Stimulated activated naive CD8-positive, alpha-beta T cell treated with anti-CD3 and anti-CD28 coated beads, Interleukin-15, amount 100 ng/mL, for 72 hours (primary cell): ENCODE measurements around the gene LEAP2.

Experiments used
- ATAC-seq: fragments of 150-1000 bp; cut with Tn5 transposase; 2 replicates; pipeline ENCODE4 v1.10.0; 2021; ENCODE audit warnings: mild to moderate bottlenecking, moderate library complexity
- DNase-seq, 2 donors: peaks; one replicate each; pipeline ENCODE4 v3.0.0; 2021 to 2022
- H3K27ac Mint-ChIP-seq, 2 donors: one replicate each; pipeline ENCODE4 v1.8.0; 2022; ENCODE audit warnings: mild to moderate bottlenecking in 2 of 2, mixed read lengths in 2 of 2, moderate library complexity in 2 of 2
- H3K27me3 Mint-ChIP-seq: one replicate; pipeline ENCODE4 v1.8.0; 2022; ENCODE audit warnings: mixed read lengths
- H3K4me1 Mint-ChIP-seq: one replicate; pipeline ENCODE4 v1.8.0; 2022; ENCODE audit warnings: mild to moderate bottlenecking, mixed read lengths
- H3K4me3 Mint-ChIP-seq, 2 donors: one replicate each; pipeline ENCODE4 v1.8.0; 2022; ENCODE audit warnings: mild to moderate bottlenecking in 2 of 2, mixed read lengths in 2 of 2, moderate library complexity in 1 of 2
- H3K9me3 Mint-ChIP-seq, 2 donors: one replicate each; pipeline ENCODE4 v1.8.0; 2022; ENCODE audit warnings: mixed read lengths in 2 of 2

Gene LEAP2

GRCh38 chr5:132873119-132873929, at the start of gene LEAP2:
Gene LEAP2, plus strand, starts transcription at chr5:132873668. Its CDS starts 27 bp downstream, at chr5:132873695.
- Mint-ChIP-seq H3K27ac (peak within 1 kb of the TSS in 1 of 2 donors; percentile 9), H3K4me3 (no peak within 1 kb of the TSS), H3K9me3 (no peaks in the 10 kb centered on the region), H3K27me3 (no peaks in the 10 kb centered on the region), H3K4me1 (peaks cover 14% of the 10 kb centered on the region)
- DNase-seq (no peak), ATAC-seq (no peak)

GRCh38 chr5:132824426-132824825, 49.0 kb upstream of the LEAP2 start:
- ATAC-seq, result no peak
- Mint-ChIP-seq H3K4me1 (peaks cover 60% of the 10 kb centered on the region), H3K27me3 (peaks cover 95% of the 10 kb centered on the region), H3K4me3 (peak overlapping the region; percentile 12 to 50), H3K9me3 (no peaks in the 10 kb centered on the region), H3K27ac (no peak overlapping the region)
- DNase-seq, result no peak

DNA sequence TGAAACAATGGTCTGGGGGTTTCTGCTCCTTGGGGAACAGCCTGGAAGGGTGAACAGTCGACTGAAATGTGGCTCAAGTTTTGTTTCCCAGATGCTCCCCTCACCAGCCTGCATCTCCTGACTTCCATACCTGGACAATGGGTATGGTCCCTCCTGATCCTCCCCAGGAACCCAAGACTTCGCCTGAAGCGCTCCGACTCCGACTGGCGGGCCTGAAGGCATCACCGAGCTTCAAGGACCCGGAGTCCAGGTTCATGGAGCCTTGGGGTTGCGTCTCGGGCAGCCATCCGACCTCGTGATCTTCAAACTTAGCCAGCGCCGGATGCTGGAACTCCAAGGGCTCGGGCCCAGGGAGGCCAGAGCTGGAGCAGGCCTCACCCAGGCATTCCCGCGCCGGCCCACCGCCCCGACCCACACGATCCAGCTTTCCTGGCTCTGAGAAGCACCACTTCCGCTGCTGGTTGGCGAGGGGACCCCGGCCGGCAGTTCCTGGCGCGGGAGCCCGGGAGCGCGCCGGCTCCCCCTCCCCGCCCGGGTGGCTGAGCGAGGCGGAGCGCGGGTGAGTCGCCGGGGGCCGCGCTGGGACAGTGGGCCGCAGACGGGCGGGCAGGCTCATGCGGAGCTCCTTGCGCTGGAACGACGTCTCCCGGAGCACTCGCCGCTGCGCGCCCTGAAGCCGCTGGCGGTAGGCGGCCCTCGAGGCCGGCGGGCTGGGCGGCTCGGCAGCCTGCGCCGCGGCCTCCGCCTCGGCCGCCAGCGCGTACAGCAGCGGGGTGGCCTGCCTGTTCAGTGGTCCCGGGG, 48.2 kb upstream of the LEAP2 start:
- ATAC-seq (peak; percentile 2), DNase-seq (no peak)
- peaks cover 95% of the 10 kb centered on the region for H3K27me3 Mint-ChIP-seq
- no peaks in the 10 kb centered on the region for H3K9me3 Mint-ChIP-seq
- H3K27ac Mint-ChIP-seq, result no peak overlapping the region
- H3K4me3 Mint-ChIP-seq, result peak overlapping the region; percentile 67 to 73
- peaks cover 58% of the 10 kb centered on the region for H3K4me1 Mint-ChIP-seq

DNA sequence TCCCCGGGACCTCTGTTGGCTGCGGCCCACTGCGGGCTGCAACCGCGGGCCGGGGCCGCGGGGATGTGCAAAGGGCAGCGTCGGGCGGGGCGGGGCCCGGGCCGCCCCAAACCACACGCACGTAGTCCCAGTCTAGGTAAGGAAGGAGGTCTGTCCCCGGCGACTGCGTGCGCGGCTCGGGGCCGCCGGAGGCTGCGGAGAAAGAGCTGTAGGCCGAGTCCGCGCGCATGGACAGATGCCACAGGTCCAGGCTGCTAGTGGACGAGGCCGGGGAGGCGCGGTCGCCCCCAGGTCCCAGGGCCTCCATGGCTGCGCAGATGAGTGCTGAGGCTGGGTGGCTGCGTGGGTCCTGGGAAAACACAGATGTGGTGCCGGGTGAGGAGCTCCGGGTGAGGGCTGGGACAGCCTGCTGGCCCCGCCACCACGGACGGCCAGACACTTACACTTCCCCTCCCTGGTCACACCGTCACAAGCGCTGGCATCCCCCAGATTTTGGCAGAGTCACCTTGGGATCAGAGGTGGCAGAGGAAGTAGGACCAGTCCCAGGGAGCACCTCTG, 47.6 kb upstream of the LEAP2 start:
- ATAC-seq, result peak; percentile 48
- no peak overlapping the region for H3K27ac Mint-ChIP-seq
- no peak for DNase-seq
- H3K9me3 Mint-ChIP-seq, result no peaks in the 10 kb centered on the region
- H3K27me3 Mint-ChIP-seq, result peaks cover 93% of the 10 kb centered on the region
- peak overlapping the region; percentile 67 to 73 for H3K4me3 Mint-ChIP-seq
- peaks cover 56% of the 10 kb centered on the region for H3K4me1 Mint-ChIP-seq

DNA sequence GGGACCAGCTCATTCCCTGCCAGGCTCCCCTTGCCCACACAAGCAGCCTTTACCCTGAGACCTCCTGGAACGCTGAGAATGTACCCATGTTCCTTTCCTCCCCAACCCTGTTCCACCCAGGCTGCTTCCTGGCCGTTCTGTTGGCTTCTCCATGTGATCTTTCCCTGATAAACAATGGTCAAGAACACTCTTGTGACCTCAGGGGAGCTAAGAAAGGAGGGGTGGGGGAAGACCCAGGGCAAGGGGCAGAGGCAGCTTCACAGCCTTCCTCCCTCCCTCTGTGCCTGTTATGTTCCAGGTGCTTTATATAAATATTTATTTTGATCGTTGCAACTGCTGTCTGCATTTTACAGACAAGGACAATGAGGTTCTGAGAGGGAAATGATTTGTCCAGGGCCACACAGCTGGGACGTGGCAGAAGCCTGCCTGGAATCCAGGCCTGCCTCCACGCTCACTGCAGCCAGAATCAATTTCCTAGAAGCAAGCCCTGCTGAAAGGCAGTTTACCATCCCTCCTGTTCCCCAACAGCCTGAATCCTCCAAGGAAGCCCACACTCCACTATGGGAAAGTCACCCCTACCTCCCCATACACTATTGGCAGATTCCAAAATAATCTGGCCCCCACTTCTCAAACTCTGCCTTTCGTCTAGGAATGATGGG, 46.9 kb upstream of the LEAP2 start:
- H3K9me3 Mint-ChIP-seq, result no peaks in the 10 kb centered on the region
- H3K27me3 Mint-ChIP-seq, result peaks cover 95% of the 10 kb centered on the region
- ATAC-seq (no peak), DNase-seq (no peak)
- peaks cover 62% of the 10 kb centered on the region for H3K4me1 Mint-ChIP-seq
- H3K4me3 Mint-ChIP-seq, result peak overlapping the region; percentile 67 to 73
- no peak overlapping the region for H3K27ac Mint-ChIP-seq

DNA sequence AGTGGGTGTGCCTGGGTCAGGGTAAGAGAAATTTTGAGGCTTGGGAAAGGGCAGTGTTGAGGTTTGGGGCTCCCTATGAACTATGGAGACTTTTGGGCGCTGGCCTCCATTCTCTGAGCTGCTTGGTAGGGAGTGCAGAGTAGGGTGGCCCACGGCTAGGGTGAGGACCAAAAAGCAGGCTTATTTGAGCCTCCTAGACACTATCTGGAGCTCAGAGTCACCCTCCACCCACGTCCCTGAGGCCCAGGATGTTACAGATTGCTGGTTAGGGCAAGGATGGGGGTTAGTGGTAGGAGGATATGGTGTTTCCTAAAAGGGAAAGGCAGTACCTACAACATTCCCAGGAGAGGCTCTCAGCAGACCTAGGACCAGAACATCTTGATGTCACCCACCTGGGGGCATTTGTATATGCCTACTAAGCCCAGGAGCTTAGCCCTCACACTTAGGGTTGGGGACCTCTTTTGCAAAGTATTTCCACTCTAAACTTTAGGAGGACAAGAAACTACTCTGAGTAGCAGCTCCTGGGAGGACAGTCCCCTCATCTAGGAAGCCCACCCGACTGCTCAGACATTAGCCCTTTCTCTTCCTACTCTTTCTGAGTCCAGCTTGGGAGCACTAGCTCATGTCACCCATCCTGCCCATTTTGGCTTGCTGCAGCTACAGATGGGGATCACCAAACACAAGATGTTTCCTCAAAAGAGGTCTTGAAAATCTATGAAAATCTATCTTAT, 45.4 kb upstream of the LEAP2 start:
- H3K4me3 Mint-ChIP-seq, result no peak overlapping the region
- DNase-seq (no peak), ATAC-seq (no peak)
- H3K4me1 Mint-ChIP-seq, result peaks cover 59% of the 10 kb centered on the region
- H3K27me3 Mint-ChIP-seq, result peaks cover 89% of the 10 kb centered on the region
- no peak overlapping the region for H3K27ac Mint-ChIP-seq
- H3K9me3 Mint-ChIP-seq, result no peaks in the 10 kb centered on the region

DNA sequence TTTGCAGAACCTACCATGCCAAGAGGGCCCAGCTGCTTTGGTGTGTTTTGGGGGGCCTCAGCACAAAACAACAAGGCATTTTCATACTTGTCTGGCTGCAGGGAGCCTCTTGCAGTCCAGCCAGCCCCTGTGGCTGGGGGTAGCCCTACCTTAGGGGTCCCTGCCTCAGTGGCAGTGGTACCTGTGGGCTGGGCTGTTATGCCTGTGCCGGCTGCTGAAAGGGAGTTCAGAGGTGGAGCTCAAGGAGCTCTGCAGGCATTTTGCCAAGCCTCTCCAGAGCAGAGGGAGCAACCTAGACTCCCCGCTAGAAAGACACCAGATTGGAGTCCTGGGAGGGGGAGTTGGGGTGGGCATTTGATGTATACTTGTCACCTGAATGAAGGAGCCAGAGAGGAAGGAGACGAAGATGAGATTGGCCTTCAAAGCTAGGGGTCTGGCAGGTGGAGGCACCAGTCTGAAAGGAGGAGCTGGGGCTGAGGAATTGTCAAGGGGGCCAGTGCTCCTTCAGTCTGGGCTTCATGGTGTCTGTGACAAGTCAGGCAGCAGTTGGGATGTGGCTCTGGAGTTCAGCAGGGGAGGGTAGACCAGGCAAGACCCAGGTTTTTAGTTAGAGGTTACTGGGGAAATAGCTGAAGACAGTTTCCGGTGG, 44.5 kb upstream of the LEAP2 start:
- Mint-ChIP-seq H3K4me3 (peak overlapping the region; percentile 91 to 95), H3K27me3 (peaks cover 82% of the 10 kb centered on the region), H3K9me3 (no peaks in the 10 kb centered on the region), H3K4me1 (peaks cover 50% of the 10 kb centered on the region), H3K27ac (no peak overlapping the region)
- no peak for ATAC-seq
- DNase-seq, result no peak

GRCh38 chr5:132829742-132830435, 43.6 kb upstream of the LEAP2 start:
- Mint-ChIP-seq H3K4me1 (peaks cover 42% of the 10 kb centered on the region), H3K9me3 (no peaks in the 10 kb centered on the region), H3K27me3 (peaks cover 73% of the 10 kb centered on the region), H3K27ac (peak overlapping the region; percentile 63 to 93), H3K4me3 (peak overlapping the region; percentile 91 to 95)
- ATAC-seq, result peak; percentile 89
- DNase-seq, result peak; percentile 80 to 81

DNA sequence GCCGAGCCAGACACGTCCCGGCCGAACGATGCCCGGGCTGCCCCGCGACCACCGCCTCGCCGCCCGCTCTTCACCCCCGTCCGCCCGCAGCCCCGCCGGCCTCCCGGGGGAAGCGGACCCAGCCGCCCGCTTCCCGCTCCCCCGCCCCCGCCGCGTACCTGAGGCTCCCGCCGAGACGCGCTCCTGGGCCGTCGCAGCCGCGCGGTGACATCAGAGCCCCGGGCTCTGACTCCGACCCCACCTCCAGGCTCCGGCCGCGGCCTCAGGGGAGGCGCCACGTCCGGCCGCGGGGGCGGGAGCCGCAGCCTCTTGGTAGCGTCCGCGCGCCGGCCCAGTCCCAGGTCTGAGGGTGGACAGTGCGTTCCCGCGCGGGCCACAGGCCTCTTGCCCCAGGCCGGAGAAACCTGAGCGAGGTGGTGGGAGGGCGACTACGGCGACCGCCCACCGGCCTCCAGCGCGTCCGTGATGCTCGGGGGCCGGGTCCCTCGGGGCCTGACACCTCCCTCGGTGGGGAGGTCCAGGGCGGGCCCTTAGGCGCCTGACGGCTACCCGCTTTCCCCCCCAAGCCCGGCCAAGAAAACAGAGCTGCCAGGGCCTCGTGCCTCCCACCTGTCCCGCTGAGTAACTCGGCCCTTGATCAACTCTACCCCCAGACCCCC, 42.9 kb upstream of the LEAP2 start, which contains the start of gene SHROOM1:
Gene SHROOM1 (minus strand): TSS at position 212 of the 659 bp plus-strand sequence. CDS start 4,507 bp downstream, outside the sequence.
- peak within 1 kb of the TSS; percentile 63 to 93 for H3K27ac Mint-ChIP-seq
- peaks cover 66% of the 10 kb centered on the region for H3K27me3 Mint-ChIP-seq

GRCh38 chr5:132831095-132831860, 42.2 kb upstream of the LEAP2 start:
- Mint-ChIP-seq H3K27me3 (peaks cover 59% of the 10 kb centered on the region), H3K27ac (peak overlapping the region; percentile 61 to 88), H3K9me3 (no peaks in the 10 kb centered on the region), H3K4me1 (peaks cover 34% of the 10 kb centered on the region), H3K4me3 (peak overlapping the region; percentile 76 to 79)
- ATAC-seq (no peak), DNase-seq (no peak)

More for the DNA sequence above, 42.9 kb upstream of the LEAP2 start, which contains the start of gene SHROOM1:
- Mint-ChIP-seq H3K4me1 (peaks cover 39% of the 10 kb centered on the region), H3K9me3 (no peaks in the 10 kb centered on the region), H3K4me3 (peak within 1 kb of the TSS; percentile 91 to 95)
- DNase-seq (peak; percentile 45 to 47), ATAC-seq (peak; percentile 62)

- Mint-ChIP-seq H3K9me3 (no peaks in the 10 kb centered on the region), H3K27me3 (peaks cover 45% of the 10 kb centered on the region), H3K4me3 (no peak overlapping the region), H3K4me1 (peaks cover 23% of the 10 kb centered on the region), H3K27ac (no peak overlapping the region)
- ATAC-seq (no peak), DNase-seq (no peak)
Measured at GRCh38 chr5:132832612-132833011, 40.9 kb upstream of the LEAP2 start.

GRCh38 chr5:132834057-132834456, 39.4 kb upstream of the LEAP2 start:
- H3K27ac Mint-ChIP-seq, result no peak overlapping the region
- DNase-seq (no peak), ATAC-seq (no peak)
- peaks cover 17% of the 10 kb centered on the region for H3K4me1 Mint-ChIP-seq
- no peaks in the 10 kb centered on the region for H3K9me3 Mint-ChIP-seq
- no peak overlapping the region for H3K4me3 Mint-ChIP-seq
- H3K27me3 Mint-ChIP-seq, result peaks cover 31% of the 10 kb centered on the region

DNA sequence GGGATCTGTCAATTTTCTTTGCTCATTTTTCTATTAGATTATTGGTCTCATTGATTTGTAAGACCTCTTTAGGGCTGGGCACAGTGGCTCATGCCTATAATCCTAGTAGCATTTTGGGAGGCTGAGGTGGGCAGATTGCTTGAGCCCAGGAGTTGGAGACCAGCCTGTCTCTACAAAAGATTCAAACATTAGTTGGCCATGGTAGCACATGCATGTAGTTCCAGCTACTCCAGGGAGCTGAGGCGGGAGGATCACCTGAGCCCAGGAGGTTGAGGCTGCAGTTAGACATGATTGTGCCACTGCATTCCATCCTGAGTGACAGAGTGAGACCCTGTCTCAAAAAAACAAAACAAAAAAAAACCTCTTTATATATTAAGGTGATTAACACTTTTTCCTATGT, 36.6 kb upstream of the LEAP2 start:
- H3K27me3 Mint-ChIP-seq, result peaks cover 9% of the 10 kb centered on the region
- H3K4me3 Mint-ChIP-seq, result no peak overlapping the region
- no peak for ATAC-seq
- H3K9me3 Mint-ChIP-seq, result no peaks in the 10 kb centered on the region
- no peak for DNase-seq
- no peaks in the 10 kb centered on the region for H3K4me1 Mint-ChIP-seq
- H3K27ac Mint-ChIP-seq, result no peak overlapping the region
